ENCODE results near the gene IDH2. TPM values are rescaled to one million over a fixed set of nuclear protein-coding genes. Genes with fewer than 3 reads are reported as not detected.

The IDH2 gene
- total RNA-seq, 1 experiment from 2014 or later = 48.1 TPM

- Histone ChIP-seq H3K27me3 (ENCODE audit: insufficient read depth, low read length) (no peaks in the 10 kb centered on the region), H3K9me2 (ENCODE audit: insufficient read depth) (no peaks in the 10 kb centered on the region), H3K4me3 (replicated peaks in 1 of 2; ENCODE audit: low read depth in 1 of 2, low read length in 2 of 2) (no peak overlapping the region), H3K4me2 (ENCODE audit: low read length) (no peak overlapping the region), H3K27ac (ENCODE audit: low read depth, low read length) (no peak overlapping the region), H3K36me3 (ENCODE audit: control insufficient read depth in 1 of 2, insufficient read depth in 2 of 2, low read length in 2 of 2) (no peaks in the 10 kb centered on the region), H2AFZ (ENCODE audit: low read depth, low read length, poor library complexity, severe bottlenecking) (no peak overlapping the region), H3K79me2 (ENCODE audit: insufficient read depth, low read length) (no peaks in the 10 kb centered on the region), H4K20me1 (ENCODE audit: insufficient read depth) (no peaks in the 10 kb centered on the region), H3K4me1 (ENCODE audit: control insufficient read depth in 1 of 2, insufficient read depth in 2 of 2, low read length in 2 of 2) (peaks cover 16 to 37% of the 10 kb centered on the region in 2 experiments), H3K9ac (ENCODE audit: low read length) (no peak overlapping the region), H3K9me3 (ENCODE audit: control insufficient read depth in 1 of 2, insufficient read depth in 1 of 2, low read depth in 1 of 2, low read length in 2 of 2) (no peaks in the 10 kb centered on the region)
- BruUV-seq (replicated peaks) = no TSS peak
- ChIA-PET RAD21 (ENCODE audit: low non-redundant PET in 1 of 2, low total read pairs in 2 of 2, uncharacterized antibody in 2 of 2, unreplicated experiment in 2 of 2) (no interaction called here), POLR2A (no interaction called here), CTCF (no interaction called here)
- DNase-seq (ENCODE audit: low read depth, low spot score) (no peak), ATAC-seq (no peak)
- intact Hi-C loops (cut with micrococcal nuclease) = no loop called here
- TF ChIP-seq POLR2A (IDR thresholded peaks at IDR 0.05; ENCODE audit: borderline replicate concordance, extremely low read depth, insufficient read depth, insufficient read length) (no peak), ZFX (IDR thresholded peaks at IDR 0.05) (no peak), JUND (IDR thresholded peaks at IDR 0.05) (no peak), TCF7L2 (IDR thresholded peaks at IDR 0.05; ENCODE audit: borderline replicate concordance, extremely low read depth, insufficient read depth, insufficient read length) (no peak), POLR2AphosphoS5 (IDR thresholded peaks at IDR 0.05; ENCODE audit: low read depth, low read length) (no peak), FOSL1 (IDR thresholded peaks at IDR 0.05; ENCODE audit: low read depth) (no peak), EZH2 (IDR thresholded peaks at IDR 0.05) (no peak), YY1 (IDR thresholded peaks at IDR 0.05; ENCODE audit: extremely low read depth, insufficient replicate concordance, low read depth, low read length) (no peak), EGR1 (IDR thresholded peaks at IDR 0.05; ENCODE audit: low read depth) (no peak), CEBPB (IDR thresholded peaks at IDR 0.05; ENCODE audit: low read depth) (no peak), REST (IDR thresholded peaks at IDR 0.05; ENCODE audit: low read depth) (no peak)
- TF ChIP-seq, protein P1, sequence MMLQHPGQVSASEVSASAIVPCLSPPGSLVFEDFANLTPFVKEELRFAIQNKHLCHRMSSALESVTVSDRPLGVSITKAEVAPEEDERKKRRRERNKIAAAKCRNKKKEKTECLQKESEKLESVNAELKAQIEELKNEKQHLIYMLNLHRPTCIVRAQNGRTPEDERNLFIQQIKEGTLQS (IDR thresholded peaks at IDR 0.05) = no peak
- TF ChIP-seq, protein P2, sequence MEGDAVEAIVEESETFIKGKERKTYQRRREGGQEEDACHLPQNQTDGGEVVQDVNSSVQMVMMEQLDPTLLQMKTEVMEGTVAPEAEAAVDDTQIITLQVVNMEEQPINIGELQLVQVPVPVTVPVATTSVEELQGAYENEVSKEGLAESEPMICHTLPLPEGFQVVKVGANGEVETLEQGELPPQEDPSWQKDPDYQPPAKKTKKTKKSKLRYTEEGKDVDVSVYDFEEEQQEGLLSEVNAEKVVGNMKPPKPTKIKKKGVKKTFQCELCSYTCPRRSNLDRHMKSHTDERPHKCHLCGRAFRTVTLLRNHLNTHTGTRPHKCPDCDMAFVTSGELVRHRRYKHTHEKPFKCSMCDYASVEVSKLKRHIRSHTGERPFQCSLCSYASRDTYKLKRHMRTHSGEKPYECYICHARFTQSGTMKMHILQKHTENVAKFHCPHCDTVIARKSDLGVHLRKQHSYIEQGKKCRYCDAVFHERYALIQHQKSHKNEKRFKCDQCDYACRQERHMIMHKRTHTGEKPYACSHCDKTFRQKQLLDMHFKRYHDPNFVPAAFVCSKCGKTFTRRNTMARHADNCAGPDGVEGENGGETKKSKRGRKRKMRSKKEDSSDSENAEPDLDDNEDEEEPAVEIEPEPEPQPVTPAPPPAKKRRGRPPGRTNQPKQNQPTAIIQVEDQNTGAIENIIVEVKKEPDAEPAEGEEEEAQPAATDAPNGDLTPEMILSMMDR (IDR thresholded peaks at IDR 0.05 in 2 of 3, conservative IDR thresholded peaks at IDR 0.05 in 1 of 3; ENCODE audit: borderline replicate concordance in 1 of 3, insufficient read depth in 1 of 3, low read depth in 2 of 3, low read length in 2 of 3) = no peak
These were observed 1.5 kb upstream of the IDH2 start for GRCh38 chr15:90103701-90104329.
